ENCODE results near the gene PRR33. TPM values are rescaled to one million over a fixed set of nuclear protein-coding genes. Genes with fewer than 3 reads are reported as not detected.

Gene PRR33
- total RNA-seq, 4 donors from 2014 or later, result not detected

DNA sequence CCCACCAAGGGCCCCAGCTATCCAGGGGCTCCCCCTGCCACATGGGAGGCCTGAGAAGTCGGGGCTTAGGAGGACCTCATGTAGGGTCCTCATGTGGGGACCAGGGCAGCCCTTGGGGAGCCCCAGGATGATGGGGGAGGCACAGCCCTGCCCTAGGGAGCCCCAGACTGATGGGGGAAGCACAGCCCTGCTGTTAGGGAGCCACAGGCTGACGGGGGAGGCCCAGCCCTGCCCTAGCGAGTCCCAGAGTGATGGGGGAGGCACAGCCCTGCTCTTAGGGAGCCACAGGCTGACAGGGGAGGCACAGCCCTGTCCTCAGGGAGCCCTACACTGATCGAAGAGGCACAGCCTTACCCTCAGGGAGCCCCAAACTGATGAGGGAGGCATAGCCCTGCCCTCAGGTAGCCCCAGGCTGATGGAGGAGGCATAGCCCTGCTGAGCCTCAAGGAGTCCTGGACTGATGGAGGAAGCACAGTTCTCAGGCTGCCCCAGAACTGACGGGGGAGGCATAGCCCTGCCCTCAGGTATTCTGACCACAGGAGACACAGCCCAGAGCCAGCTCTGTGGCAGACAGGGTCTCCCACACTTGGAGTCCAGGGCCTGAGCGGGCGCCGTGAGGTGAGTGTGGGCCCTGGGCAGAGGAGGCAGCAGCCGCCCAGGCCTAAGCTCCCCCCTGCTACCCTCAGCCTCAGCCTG is 10.8 kb downstream of the PRR33 start:
- Histone ChIP-seq H3K27me3 (no peaks in the 10 kb centered on the region), H3K4me1 (peaks cover 59 to 70% (median 66%) of the 10 kb centered on the region in 4 donors), H3K36me3 (peaks cover 0 to 20% (median 5%) of the 10 kb centered on the region in 4 donors), H3K27ac (replicated peaks in 1 of 4) (peak overlapping the region; percentile 79 to 84 (median 82)), H3K9me3 (no peaks in the 10 kb centered on the region), H3K4me3 (no peak overlapping the region)
- TF ChIP-seq POLR2AphosphoS5 (IDR thresholded peaks at IDR 0.05) (no peak), EP300 (IDR thresholded peaks at IDR 0.05) (no peak), POLR2A (IDR thresholded peaks at IDR 0.05; ENCODE audit: low read depth) (no peak), CTCF (IDR thresholded peaks at IDR 0.05) (no peak)
- WGBS, result 71% methylated on average over 6 of the region's 9 CpGs
- intact Hi-C loops (cut with DNase I), result loop anchor here (5.0 kb wide), 1 partner anchor 39 kb away; no protein-coding TSS in a partner anchor
- no peak for DNase-seq (ENCODE audit: extremely low spot score)

- Histone ChIP-seq H3K27me3 (no peaks in the 10 kb centered on the region), H3K9me3 (no peaks in the 10 kb centered on the region), H3K4me1 (peaks cover 65 to 78% (median 73%) of the 10 kb centered on the region in 4 donors), H3K36me3 (peaks cover 0 to 13% (median 3%) of the 10 kb centered on the region in 4 donors), H3K4me3 (no peak overlapping the region), H3K27ac (replicated peaks in 1 of 4) (peak overlapping the region; percentile 79 to 84 (median 82))
- no peak for DNase-seq (ENCODE audit: extremely low spot score)
- 75% methylated on average over 16 of the region's 32 CpGs for WGBS
- intact Hi-C loops (cut with DNase I), result loop anchor here (5.0 kb wide), 1 partner anchor 38 kb away; no protein-coding TSS in a partner anchor
- TF ChIP-seq POLR2AphosphoS5 (IDR thresholded peaks at IDR 0.05) (no peak), CTCF (IDR thresholded peaks at IDR 0.05) (no peak), POLR2A (IDR thresholded peaks at IDR 0.05; ENCODE audit: low read depth) (no peak), EP300 (IDR thresholded peaks at IDR 0.05) (no peak)
Measured at GRCh38 chr11:1879941-1880720, 11.6 kb downstream of the PRR33 start.

GRCh38 chr11:1879342-1879940 is 12.3 kb downstream of the PRR33 start:
- 77% methylated on average over 5 of the region's 13 CpGs for WGBS
- Histone ChIP-seq H3K27me3 (no peaks in the 10 kb centered on the region), H3K4me3 (no peak overlapping the region), H3K4me1 (peaks cover 65 to 84% (median 80%) of the 10 kb centered on the region in 4 donors), H3K9me3 (no peaks in the 10 kb centered on the region), H3K36me3 (peaks cover 0 to 7% (median under 1%) of the 10 kb centered on the region in 4 donors), H3K27ac (replicated peaks in 1 of 4) (peak overlapping the region; percentile 79 to 84 (median 82))
- DNase-seq (ENCODE audit: extremely low spot score), result no peak
- intact Hi-C loops (cut with DNase I), result no loop called here
- TF ChIP-seq POLR2AphosphoS5 (IDR thresholded peaks at IDR 0.05) (no peak), POLR2A (IDR thresholded peaks at IDR 0.05; ENCODE audit: low read depth) (no peak), CTCF (IDR thresholded peaks at IDR 0.05) (no peak), EP300 (IDR thresholded peaks at IDR 0.05) (no peak)

GRCh38 chr11:1878137-1879031 is 13.3 kb downstream of the PRR33 start:
- Histone ChIP-seq H3K4me3 (no peak overlapping the region), H3K27ac (replicated peaks in 1 of 4) (peak overlapping the region; percentile 74 to 84 (median 80)), H3K9me3 (no peaks in the 10 kb centered on the region), H3K4me1 (peaks cover 65 to 89% (median 82%) of the 10 kb centered on the region in 4 donors), H3K36me3 (no peaks in the 10 kb centered on the region), H3K27me3 (no peaks in the 10 kb centered on the region)
- intact Hi-C loops (cut with DNase I), result no loop called here
- WGBS, result 83% methylated on average over 25 of the region's 30 CpGs
- TF ChIP-seq CTCF (IDR thresholded peaks at IDR 0.05) (no peak), POLR2AphosphoS5 (IDR thresholded peaks at IDR 0.05) (no peak), EP300 (IDR thresholded peaks at IDR 0.05) (no peak), POLR2A (IDR thresholded peaks at IDR 0.05; ENCODE audit: low read depth) (no peak)
- no peak for DNase-seq (ENCODE audit: extremely low spot score)

Data from esophagus muscularis mucosa (tissue), 4 donors.